Measurements from ENCODE around the gene C6orf89.

DNA sequence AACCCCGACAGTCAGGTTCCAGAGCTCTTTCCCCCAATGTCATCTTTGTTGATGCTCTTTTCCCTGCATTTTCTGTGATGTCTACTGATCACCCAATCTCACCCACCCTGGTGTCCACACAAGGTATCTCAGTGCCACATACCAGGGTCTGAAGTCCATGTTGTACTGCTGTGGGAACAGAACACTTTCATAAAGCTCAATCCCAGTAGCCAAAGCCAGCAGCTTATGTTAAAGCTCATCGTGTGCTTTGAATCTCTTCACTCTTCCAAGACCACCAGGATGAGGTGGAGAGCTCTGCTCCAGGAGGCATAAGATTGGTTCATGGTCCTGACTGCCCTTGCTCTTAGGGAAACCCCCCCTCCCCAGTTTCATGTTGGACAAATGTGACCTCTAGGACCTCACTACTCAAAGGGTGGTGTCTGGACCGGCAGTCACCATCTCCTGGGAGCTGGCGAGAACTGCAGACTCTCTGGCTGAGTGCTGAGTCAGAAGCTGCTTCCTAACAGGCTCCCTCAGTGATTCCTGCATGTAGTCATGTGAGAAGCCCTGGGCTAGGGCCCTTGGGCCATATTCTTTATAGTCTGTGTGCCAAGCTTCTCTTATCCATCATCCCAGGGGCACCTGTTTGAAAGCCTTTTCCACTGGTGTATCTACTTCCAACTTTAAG lies 33.1 kb upstream of the C6orf89 start:
- TF ChIP-seq POLR2A (IDR thresholded peaks at IDR 0.05; ENCODE audit: low read length) (no peak), ESRRA (IDR thresholded peaks at IDR 0.05; ENCODE audit: borderline replicate concordance, low read length) (no peak), ZSCAN20 (CRISPR knock-in tag; IDR thresholded peaks at IDR 0.05) (no peak), CBX8 (IDR thresholded peaks at IDR 0.05) (no peak), EHMT2 (IDR thresholded peaks at IDR 0.05; ENCODE audit: low read depth) (no peak), MAFK (IDR thresholded peaks at IDR 0.05; ENCODE audit: partially characterized antibody) (no peak), SMC3 (IDR thresholded peaks at IDR 0.05) (no peak)
- TF ChIP-seq, protein P1, sequence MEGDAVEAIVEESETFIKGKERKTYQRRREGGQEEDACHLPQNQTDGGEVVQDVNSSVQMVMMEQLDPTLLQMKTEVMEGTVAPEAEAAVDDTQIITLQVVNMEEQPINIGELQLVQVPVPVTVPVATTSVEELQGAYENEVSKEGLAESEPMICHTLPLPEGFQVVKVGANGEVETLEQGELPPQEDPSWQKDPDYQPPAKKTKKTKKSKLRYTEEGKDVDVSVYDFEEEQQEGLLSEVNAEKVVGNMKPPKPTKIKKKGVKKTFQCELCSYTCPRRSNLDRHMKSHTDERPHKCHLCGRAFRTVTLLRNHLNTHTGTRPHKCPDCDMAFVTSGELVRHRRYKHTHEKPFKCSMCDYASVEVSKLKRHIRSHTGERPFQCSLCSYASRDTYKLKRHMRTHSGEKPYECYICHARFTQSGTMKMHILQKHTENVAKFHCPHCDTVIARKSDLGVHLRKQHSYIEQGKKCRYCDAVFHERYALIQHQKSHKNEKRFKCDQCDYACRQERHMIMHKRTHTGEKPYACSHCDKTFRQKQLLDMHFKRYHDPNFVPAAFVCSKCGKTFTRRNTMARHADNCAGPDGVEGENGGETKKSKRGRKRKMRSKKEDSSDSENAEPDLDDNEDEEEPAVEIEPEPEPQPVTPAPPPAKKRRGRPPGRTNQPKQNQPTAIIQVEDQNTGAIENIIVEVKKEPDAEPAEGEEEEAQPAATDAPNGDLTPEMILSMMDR (IDR thresholded peaks at IDR 0.05): no peak
- TF ChIP-seq, protein P2, sequence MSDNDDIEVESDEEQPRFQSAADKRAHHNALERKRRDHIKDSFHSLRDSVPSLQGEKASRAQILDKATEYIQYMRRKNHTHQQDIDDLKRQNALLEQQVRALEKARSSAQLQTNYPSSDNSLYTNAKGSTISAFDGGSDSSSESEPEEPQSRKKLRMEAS (IDR thresholded peaks at IDR 0.05): no peak
- TF ChIP-seq, protein P3, sequence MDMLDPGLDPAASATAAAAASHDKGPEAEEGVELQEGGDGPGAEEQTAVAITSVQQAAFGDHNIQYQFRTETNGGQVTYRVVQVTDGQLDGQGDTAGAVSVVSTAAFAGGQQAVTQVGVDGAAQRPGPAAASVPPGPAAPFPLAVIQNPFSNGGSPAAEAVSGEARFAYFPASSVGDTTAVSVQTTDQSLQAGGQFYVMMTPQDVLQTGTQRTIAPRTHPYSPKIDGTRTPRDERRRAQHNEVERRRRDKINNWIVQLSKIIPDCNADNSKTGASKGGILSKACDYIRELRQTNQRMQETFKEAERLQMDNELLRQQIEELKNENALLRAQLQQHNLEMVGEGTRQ (IDR thresholded peaks at IDR 0.05): no peak
- TF ChIP-seq, protein P4, sequence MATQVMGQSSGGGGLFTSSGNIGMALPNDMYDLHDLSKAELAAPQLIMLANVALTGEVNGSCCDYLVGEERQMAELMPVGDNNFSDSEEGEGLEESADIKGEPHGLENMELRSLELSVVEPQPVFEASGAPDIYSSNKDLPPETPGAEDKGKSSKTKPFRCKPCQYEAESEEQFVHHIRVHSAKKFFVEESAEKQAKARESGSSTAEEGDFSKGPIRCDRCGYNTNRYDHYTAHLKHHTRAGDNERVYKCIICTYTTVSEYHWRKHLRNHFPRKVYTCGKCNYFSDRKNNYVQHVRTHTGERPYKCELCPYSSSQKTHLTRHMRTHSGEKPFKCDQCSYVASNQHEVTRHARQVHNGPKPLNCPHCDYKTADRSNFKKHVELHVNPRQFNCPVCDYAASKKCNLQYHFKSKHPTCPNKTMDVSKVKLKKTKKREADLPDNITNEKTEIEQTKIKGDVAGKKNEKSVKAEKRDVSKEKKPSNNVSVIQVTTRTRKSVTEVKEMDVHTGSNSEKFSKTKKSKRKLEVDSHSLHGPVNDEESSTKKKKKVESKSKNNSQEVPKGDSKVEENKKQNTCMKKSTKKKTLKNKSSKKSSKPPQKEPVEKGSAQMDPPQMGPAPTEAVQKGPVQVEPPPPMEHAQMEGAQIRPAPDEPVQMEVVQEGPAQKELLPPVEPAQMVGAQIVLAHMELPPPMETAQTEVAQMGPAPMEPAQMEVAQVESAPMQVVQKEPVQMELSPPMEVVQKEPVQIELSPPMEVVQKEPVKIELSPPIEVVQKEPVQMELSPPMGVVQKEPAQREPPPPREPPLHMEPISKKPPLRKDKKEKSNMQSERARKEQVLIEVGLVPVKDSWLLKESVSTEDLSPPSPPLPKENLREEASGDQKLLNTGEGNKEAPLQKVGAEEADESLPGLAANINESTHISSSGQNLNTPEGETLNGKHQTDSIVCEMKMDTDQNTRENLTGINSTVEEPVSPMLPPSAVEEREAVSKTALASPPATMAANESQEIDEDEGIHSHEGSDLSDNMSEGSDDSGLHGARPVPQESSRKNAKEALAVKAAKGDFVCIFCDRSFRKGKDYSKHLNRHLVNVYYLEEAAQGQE (IDR thresholded peaks at IDR 0.05): no peak
- TF ChIP-seq, protein P5, sequence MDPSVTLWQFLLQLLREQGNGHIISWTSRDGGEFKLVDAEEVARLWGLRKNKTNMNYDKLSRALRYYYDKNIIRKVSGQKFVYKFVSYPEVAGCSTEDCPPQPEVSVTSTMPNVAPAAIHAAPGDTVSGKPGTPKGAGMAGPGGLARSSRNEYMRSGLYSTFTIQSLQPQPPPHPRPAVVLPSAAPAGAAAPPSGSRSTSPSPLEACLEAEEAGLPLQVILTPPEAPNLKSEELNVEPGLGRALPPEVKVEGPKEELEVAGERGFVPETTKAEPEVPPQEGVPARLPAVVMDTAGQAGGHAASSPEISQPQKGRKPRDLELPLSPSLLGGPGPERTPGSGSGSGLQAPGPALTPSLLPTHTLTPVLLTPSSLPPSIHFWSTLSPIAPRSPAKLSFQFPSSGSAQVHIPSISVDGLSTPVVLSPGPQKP (IDR thresholded peaks at IDR 0.05; ENCODE audit: low read depth, low read length): no peak
- TF ChIP-seq, protein P6, sequence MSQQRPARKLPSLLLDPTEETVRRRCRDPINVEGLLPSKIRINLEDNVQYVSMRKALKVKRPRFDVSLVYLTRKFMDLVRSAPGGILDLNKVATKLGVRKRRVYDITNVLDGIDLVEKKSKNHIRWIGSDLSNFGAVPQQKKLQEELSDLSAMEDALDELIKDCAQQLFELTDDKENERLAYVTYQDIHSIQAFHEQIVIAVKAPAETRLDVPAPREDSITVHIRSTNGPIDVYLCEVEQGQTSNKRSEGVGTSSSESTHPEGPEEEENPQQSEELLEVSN (IDR thresholded peaks at IDR 0.05; ENCODE audit: borderline replicate concordance, low read depth): no peak
